Activated CD8-positive, alpha-beta memory T cell treated with anti-CD3 and anti-CD28 coated beads, Interleukin-2, amount 50 U/mL, for 4 hours (primary cell): ENCODE measurements around the gene CTDNEP1.

Experiments
- DNase-seq: peaks from one replicate; pipeline ENCODE4 v3.0.0-alpha.2; 2020

CTDNEP1 gene

GRCh38 chr17:7251661-7252175 is at the start of gene CTDNEP1:
Gene CTDNEP1 (minus strand): TSS chr17:7251734. CDS start chr17:7251296, 438 bp downstream.
- peak; percentile 98 for DNase-seq

GRCh38 chr17:7296189-7296861 is 44.8 kb upstream of the CTDNEP1 start:
- DNase-seq, result peak; percentile 74

DNA sequence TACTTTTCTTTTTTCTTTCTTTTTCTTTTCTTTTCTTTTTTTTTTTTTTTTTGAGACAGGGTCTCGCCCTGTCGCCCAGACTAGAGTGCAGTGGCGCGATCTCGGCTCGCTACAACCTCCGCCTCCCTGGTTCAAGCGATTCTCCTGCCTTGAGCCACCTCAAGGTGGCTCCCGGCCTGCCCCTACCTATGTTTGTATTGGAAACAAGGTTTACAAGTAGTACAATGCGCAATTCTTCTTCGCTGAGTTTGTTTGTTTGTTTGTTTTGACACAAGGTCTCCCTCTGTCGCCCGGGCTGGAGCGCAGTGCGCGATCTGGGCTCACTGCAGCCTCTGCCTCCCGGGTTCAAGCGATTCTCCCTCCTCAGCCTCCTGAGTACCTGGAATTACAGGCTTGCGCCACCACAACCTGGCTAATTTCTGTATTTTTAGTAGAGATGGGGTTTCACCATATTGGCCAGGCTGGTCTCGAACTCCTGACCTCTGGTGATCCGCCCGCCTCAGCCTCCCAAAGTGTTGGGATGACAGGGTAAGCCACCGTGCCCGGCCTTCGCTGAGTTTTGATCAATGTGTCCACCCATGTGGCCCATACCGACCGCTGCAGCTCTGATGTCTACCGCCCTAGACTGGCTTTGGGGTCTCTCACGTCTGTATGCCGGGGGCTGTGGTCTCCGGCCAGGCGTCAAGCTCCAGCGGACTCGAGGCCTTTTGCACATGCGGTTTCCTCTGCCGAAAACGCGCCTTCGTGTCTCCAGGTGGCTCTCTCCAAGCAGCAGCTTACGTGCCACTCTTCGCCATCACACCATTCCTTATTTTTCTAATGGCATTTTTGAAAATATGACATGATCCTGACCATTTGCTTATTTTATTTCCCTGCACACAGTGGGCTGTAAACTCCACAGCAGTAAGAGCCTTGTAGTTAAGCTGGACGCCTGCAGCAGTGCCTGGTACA is 44.0 kb upstream of the CTDNEP1 start:
- DNase-seq, result no peak

DNA sequence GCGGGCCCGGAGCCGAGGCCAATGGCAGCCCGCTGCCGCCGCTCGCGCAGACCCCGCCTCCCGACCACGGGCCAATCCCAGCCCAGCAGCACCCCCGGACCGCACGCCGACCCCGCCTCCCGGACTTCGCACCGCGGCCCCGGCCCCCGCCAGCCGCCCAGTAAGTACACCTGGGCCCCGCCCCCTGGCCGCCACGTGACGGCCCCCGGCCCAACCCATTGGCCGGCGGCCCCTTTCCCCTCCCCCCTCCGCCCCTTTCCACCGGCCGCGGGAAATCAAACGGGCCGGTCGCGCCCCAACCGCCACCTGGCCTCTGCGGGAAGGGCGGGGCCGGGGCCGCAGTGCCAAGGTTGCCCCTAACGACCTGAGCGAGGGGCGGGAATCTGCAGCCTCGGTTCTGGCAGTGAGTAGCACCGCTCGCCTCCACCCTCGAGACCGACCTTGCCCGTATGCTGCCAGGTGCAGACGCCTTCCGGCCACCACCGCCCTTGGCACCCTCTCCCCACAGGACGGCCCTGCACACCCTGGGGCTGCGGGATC is 43.1 kb upstream of the CTDNEP1 start, which contains the start of gene YBX2:
Gene YBX2, minus strand, starts transcription at position 26 of the 540 bp plus-strand sequence. CDS start 139 bp downstream, outside the sequence.
- peak; percentile 72 for DNase-seq

DNA sequence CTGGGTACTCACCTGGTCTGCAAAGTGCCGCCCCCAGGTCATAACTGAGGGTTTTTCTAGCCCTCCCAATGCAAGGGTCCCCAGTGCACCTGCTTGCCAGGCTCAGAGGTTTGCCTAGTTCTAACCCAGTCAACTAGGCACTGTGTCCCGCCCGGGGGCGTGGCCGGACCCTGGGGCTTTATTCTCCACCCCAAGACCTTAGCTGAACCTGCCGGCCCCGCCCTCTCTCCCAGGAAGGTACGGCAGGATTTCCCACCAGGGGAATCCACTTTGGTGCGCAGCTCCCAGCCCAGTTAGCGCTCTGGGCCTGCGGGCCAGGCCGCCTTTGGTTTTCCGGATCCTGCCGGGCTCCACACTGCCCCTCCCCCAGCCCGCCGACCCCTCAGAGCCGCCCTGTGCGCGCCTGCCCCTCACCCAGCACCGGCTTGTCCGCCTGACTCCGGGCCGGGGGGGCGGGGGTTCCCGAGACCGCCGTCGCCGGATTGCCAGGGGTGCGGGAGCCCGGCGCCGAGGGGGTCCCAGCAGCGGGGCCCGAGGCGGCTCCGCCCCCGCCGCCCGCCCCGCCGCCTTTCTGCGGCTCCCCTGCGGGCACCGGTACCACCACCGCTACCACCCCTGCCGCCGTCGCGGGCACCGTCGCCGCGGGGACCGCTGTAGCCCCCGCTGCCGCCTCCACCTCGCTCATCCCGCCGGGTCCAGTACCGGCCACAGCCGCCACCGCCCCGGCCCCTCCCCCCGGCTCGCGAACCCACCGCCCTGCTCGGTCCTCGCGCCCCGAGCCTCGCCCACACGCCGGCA is 42.5 kb upstream of the CTDNEP1 start:
- DNase-seq, result no peak

DNA sequence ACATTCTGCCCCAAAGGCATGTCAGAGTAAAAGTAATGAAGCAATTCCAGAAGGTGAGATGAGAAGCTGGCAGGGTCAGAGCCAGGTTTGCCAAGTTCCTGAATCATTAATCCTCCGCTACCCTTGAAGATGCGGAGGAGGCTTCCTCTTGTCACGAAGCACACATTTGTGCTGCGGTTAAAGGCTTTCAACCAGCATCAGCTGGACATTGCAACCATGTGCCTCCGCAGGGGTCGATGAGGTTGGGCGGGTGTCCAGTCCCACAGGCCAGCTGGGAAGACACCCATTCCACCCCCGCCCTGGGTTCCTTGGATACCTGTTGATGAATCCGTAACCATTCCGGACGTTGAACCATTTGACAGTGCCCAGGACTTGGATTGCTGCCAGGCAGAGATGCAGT is 41.6 kb upstream of the CTDNEP1 start:
- DNase-seq, result no peak

- DNase-seq, result no peak
Observed at GRCh38 chr17:7292729-7293128, 41.2 kb upstream of the CTDNEP1 start.

DNA sequence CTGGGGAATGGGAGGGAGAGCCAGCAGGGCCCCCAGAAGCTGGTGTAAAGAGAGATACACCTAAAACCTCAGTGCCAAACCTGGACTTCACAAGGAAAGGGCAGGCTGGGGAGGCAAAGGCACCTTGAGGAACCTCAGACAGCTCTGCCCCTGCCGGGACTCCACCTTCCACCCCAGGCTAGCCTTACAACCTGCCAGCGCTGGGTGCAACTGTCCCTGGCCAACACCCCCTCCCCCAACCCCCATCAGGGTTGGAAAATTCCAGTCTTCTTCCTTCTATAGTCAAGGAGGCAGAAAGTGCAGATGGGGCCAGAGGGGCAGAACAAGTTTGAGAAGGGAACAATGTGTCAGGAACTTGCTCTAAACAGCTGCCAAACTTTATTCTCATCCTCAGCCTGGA is 40.7 kb upstream of the CTDNEP1 start:
- no peak for DNase-seq

- no peak for DNase-seq
Observed at GRCh38 chr17:7290685-7291084, 39.2 kb upstream of the CTDNEP1 start.

DNA sequence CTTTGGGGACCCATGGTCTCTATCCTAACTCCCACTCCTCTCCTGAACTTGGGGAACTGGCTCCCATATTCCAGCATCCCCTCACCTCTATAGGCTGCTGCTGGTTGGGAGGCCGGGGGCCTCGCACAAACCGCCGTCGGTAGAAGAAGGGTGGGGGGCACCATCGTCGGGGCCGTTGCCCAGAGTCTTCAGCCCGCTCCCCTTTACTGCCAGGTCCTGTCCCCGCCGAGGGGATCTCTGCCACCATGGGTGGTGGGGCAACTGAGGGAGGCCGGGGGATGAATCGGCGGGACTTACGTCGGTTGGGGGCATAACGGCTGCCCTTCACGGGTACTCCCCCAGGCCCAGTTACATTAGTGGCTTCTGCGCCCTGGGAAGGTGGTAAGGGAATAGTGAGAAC is 38.6 kb upstream of the CTDNEP1 start:
- DNase-seq, result no peak

GRCh38 chr17:7289256-7290032 is 37.9 kb upstream of the CTDNEP1 start:
- no peak for DNase-seq

GRCh38 chr17:7285679-7286078 is 34.1 kb upstream of the CTDNEP1 start:
- DNase-seq, result no peak

DNA sequence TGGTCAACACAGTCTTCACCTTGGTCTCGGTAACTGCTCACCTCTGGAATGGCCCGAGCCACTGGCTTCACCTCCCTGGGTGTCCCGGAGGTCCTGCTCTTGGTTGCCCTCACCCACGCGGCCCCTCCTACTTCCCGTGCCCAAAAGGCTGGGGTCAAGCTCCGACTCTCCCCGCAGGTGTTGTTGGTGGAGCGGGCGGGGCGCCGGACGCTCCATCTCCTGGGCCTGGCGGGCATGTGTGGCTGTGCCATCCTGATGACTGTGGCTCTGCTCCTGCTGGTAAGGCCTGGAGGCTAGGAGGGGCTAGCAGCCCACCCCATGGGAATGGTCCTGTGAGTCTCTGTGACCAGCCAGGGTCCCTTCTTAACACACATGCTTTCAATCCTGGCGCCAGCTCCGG is 33.4 kb upstream of the CTDNEP1 start:
- no peak for DNase-seq

DNA sequence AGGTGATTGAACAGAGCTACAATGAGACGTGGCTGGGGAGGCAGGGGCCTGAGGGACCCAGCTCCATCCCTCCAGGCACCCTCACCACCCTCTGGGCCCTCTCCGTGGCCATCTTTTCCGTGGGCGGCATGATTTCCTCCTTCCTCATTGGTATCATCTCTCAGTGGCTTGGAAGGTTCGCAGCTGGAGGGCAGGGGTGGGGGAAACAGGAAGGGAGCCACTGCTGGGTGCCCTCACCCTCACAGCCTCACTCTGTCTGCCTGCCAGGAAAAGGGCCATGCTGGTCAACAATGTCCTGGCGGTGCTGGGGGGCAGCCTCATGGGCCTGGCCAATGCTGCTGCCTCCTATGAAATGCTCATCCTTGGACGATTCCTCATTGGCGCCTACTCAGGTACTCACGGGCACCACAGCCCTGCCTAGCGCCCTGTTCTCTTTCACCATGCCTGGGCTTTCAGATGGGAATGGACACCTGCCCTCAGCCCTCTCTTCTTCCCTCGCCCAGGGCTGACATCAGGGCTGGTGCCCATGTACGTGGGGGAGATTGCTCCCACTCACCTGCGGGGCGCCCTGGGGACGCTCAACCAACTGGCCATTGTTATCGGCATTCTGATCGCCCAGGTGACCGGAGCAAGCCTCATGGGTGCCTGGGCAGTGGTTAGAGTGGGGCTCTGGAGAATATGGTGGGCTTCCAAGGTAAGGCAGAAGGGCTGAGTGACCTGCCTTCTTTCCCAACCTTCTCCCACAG is 32.1 kb upstream of the CTDNEP1 start:
- no peak for DNase-seq

- DNase-seq, result no peak
Observed at GRCh38 chr17:7282752-7283321, 31.3 kb upstream of the CTDNEP1 start.

DNA sequence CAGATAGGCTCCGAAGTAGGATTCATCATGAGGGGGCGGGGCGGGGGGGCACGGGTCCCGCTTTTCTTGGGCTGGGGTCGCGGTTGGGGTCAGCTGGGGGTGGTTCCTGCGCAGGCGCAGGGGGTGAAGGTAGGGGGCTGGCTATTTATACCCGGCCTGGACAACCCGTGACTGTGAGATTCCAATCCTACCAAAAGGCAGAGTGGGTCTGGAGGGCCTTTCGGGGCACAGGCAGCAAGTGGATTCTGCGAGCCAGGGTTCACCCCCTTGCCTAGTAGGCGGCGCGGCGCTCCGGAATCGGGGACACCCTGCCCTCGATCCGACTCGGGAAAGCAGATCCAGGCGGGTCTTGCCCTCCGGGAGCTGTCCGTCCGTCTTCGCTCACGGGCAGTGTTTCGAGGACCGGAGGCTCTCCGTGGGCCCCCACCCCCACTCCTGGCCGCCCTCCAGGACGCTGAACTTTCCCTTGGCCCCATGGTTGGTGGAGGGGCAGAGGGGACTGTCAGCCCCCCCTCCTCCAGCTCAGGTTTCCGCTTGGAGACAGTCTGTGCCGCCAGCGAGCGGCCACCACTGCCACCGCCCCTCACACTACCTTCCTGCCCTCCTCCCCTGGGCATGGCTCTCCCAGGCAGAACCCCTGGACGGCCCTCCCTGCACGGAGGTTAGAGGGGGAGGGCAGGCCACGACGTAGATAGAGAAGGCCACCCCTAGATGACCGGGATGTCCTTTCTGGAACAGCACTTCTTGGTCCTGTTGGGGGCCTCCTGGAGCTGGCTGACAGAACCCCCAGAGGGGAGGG is 30.6 kb upstream of the CTDNEP1 start:
- peak; percentile 31 for DNase-seq

GRCh38 chr17:7281074-7281952 is 29.8 kb upstream of the CTDNEP1 start, which contains the start of gene SLC2A4:
Gene SLC2A4 (plus strand): TSS chr17:7281718. CDS start chr17:7281935, 217 bp downstream.
- peak; percentile 86 for DNase-seq

GRCh38 chr17:7280519-7281073 is 29.1 kb upstream of the CTDNEP1 start:
- peak; percentile 88 for DNase-seq
